Ascending aorta (tissue), 2 donors: ENCODE results near the gene CYB5B. TPM values are rescaled to one million over a fixed set of nuclear protein-coding genes. Genes with fewer than 3 reads are reported as not detected.
A peak's percentile ranks its signal among the peaks of the same experiment; 100 is the strongest.

ENCODE experiments used
- DNase-seq, 2 donors: peaks; one replicate each; pipeline ENCODE4 v3.0.0-alpha.2; 2019; ENCODE audit warnings: low spot score in 2 of 2
- H3K27ac ChIP-seq, 2 donors: fragments of 200-600 bp; sonication (generic); one replicate each; pipeline ENCODE4 v1.5.1; 2016 to 2017; ENCODE audit warnings: mild to moderate bottlenecking in 1 of 2
- H3K27me3 ChIP-seq: fragments of 200-600 bp; sonication (generic); one replicate; pipeline ENCODE4 v1.5.1; 2017
- H3K36me3 ChIP-seq, 2 donors: fragments of 200-600 bp; sonication (generic); one replicate each; pipeline ENCODE4 v1.5.1; 2016
- H3K4me1 ChIP-seq, 2 donors: fragments of 200-600 bp; sonication (generic); one replicate each; pipeline ENCODE4 v1.5.1; 2016 to 2017; ENCODE audit warnings: mild to moderate bottlenecking in 1 of 2
- H3K4me3 ChIP-seq, 2 donors: fragments of 200-600 bp; sonication (generic); one replicate each; pipeline ENCODE4 v1.5.1; 2016 to 2017; ENCODE audit warnings: mild to moderate bottlenecking in 1 of 2
- H3K9me3 ChIP-seq, 2 donors: fragments of 200-600 bp; sonication (generic); one replicate each; pipeline ENCODE4 v1.5.1; 2016
- intact Hi-C: fragments of 100-400 bp; cut with DNase I; formaldehyde crosslinking; loops from one replicate; pipeline ENCODE4 v1.15.1; 2023
- total RNA-seq: library from RNA; depleted of rRNA; stranded (reverse); fragments of >200 nt; gene quantifications from one replicate; pipeline ENCODE4 v1.1.0, GENCODE V29; 2016
- TF ChIP-seq, protein P1 (sequence below), 3 experiments: fragments of 200-600 bp in 2 of 3; fragments of 450-650 bp in 1 of 3; sonication (generic) in 2 of 3; IDR thresholded peaks; one replicate each; pipeline ENCODE4 v1.5.1; 2016 to 2019; ENCODE audit warnings: antibody characterized with exemption in 3 of 3, mild to moderate bottlenecking in 1 of 3, moderate library complexity in 1 of 3

Gene CYB5B, protein sequence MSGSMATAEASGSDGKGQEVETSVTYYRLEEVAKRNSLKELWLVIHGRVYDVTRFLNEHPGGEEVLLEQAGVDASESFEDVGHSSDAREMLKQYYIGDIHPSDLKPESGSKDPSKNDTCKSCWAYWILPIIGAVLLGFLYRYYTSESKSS
- total RNA-seq = 19.2 TPM

DNA sequence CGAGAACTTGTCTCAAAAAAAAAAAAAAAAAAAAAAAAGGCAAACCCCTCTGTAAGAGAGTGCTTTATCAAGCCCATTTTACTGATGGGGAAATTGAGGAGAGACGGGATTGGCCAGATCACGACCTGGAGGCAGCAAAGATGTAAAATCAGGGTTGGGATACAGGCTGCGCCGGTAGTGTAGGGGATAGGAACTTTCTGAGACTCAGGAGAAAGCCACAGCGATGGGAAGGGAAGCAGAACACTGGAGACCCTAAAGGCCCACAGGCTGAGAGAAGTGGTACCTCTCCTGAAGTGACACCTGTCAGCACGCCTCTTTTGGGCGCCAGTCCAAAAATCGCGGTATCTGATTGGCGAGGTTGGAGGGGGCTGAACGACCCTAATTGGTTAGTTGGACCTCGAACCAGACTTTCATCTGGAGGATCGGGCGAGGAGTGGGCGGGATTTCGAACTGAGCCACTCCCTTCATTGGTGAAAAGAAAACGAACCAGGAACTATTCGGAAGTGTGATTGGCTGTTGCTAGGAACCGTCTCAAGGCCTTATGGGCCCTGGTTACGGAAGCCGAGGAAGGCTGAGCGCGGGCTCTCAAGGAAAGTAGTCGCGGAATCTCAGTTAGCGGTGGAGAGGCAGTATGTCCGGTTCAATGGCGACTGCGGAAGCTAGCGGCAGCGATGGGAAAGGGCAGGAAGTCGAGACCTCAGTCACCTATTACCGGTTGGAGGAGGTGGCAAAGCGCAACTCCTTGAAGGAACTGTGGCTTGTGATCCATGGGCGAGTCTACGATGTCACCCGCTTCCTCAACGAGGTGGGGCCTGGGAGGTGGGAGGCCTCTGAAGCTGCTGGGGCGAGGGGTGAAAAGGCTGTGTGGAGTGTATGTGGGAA is at the start of gene CYB5B:
Gene CYB5B, plus strand, starts transcription at position 567 of the 882 bp plus-strand sequence. Its CDS starts 65 bp downstream, at position 632.
- Histone ChIP-seq H3K9me3 (no peaks in the 10 kb centered on the region), H3K27me3 (no peaks in the 10 kb centered on the region), H3K4me3 (peak within 1 kb of the TSS; percentile 80 to 93), H3K36me3 (peaks cover 7 to 11% of the 10 kb centered on the region in 2 donors), H3K4me1 (no peaks in the 10 kb centered on the region), H3K27ac (peak within 1 kb of the TSS; percentile 65 to 85)
- intact Hi-C loops = loop anchor here (1.0 to 2.0 kb wide), 3 partner anchors 27 to 142 kb away; no protein-coding TSS in a partner anchor
- DNase-seq = peak; percentile 89 to 97
- TF ChIP-seq, protein P1, sequence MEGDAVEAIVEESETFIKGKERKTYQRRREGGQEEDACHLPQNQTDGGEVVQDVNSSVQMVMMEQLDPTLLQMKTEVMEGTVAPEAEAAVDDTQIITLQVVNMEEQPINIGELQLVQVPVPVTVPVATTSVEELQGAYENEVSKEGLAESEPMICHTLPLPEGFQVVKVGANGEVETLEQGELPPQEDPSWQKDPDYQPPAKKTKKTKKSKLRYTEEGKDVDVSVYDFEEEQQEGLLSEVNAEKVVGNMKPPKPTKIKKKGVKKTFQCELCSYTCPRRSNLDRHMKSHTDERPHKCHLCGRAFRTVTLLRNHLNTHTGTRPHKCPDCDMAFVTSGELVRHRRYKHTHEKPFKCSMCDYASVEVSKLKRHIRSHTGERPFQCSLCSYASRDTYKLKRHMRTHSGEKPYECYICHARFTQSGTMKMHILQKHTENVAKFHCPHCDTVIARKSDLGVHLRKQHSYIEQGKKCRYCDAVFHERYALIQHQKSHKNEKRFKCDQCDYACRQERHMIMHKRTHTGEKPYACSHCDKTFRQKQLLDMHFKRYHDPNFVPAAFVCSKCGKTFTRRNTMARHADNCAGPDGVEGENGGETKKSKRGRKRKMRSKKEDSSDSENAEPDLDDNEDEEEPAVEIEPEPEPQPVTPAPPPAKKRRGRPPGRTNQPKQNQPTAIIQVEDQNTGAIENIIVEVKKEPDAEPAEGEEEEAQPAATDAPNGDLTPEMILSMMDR (IDR thresholded peaks at IDR 0.05) = no peak

DNA sequence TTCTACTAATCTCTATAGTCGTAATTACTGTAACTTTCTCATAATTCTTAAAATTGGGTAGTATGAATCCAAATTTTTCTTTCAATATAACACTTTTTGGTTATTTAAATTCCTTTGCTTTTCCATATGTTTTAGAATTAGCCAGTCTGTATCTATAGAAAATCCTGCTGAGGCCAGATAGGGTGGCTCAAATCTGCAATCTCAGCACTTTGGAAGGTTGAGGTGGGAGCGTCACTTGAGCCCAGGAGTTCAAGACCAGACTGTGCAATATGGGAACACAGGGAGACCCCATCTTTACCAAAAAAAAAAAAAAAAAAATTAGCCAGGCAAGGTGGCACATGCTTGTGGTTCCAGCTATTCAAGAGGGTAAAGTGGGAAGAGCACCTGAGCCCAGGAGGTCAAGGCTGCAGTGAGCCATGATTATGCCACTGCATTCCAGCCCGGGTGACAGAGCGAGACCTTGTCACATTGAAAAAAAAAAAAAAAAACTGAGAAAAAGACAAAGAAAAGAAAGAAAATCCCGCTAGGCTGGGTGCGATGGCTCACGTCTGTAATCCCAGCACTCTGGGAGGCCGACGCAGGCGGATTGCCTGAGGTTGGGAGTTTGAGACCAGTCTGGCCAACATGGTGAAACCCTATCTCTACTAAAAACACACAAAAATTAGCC is 47.9 kb upstream of the CYB5B start:
- Histone ChIP-seq H3K9me3 (no peaks in the 10 kb centered on the region), H3K36me3 (peaks cover 18 to 44% of the 10 kb centered on the region in 2 donors), H3K4me3 (no peak overlapping the region), H3K4me1 (no peaks in the 10 kb centered on the region), H3K27ac (no peak overlapping the region), H3K27me3 (no peaks in the 10 kb centered on the region)
- intact Hi-C loops = no loop called here
- TF ChIP-seq, protein P1 (IDR thresholded peaks at IDR 0.05) = no peak
- DNase-seq = no peak

DNA sequence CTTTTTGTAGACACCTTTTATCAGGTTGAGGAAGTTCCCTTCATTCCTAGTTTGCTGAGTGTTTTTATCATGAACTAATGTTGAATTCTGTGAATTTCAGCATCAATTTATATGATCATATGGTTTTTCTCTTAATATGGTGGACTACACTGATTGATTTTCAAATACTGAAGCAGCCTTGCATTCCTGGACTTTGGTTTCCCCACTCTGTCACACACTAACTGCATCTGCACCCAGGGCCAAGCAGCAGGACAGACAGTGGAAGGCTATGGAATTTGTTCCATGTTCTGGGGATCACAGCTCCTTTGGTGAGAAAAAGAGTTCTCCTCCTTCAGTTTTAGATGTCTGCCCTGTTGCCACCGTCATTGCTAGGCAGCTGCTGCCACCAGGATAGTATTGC is 46.4 kb upstream of the CYB5B start:
- Histone ChIP-seq H3K9me3 (no peaks in the 10 kb centered on the region), H3K27me3 (no peaks in the 10 kb centered on the region), H3K4me1 (no peaks in the 10 kb centered on the region), H3K36me3 (peaks cover 15 to 55% of the 10 kb centered on the region in 2 donors), H3K27ac (no peak overlapping the region), H3K4me3 (no peak overlapping the region)
- no peak for DNase-seq
- TF ChIP-seq, protein P1 (IDR thresholded peaks at IDR 0.05) = no peak
- intact Hi-C loops = no loop called here

DNA sequence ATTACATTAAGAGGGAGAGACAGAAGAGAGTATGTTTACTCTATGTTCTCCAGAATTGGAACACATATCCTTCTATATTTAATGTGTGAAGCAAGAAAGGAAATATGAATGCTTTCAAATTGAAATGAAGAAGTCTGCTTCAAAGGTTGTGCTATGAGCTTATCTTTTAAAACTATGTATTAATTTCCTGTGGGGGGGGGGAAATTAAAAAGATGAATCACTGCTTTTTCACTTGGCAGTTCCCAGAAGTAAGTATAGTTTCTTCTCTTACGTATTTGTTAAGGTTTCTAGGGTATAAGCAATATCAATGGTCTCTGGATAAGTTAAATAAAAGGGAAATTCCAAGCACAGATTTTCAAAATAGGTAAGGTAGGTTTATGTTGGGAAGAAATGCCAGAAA is 45.7 kb upstream of the CYB5B start:
- Histone ChIP-seq H3K27me3 (no peaks in the 10 kb centered on the region), H3K4me3 (no peak overlapping the region), H3K27ac (no peak overlapping the region), H3K9me3 (no peaks in the 10 kb centered on the region), H3K4me1 (no peaks in the 10 kb centered on the region), H3K36me3 (peaks cover 15 to 59% of the 10 kb centered on the region in 2 donors)
- TF ChIP-seq, protein P1 (IDR thresholded peaks at IDR 0.05) = no peak
- intact Hi-C loops = no loop called here
- DNase-seq = no peak

DNA sequence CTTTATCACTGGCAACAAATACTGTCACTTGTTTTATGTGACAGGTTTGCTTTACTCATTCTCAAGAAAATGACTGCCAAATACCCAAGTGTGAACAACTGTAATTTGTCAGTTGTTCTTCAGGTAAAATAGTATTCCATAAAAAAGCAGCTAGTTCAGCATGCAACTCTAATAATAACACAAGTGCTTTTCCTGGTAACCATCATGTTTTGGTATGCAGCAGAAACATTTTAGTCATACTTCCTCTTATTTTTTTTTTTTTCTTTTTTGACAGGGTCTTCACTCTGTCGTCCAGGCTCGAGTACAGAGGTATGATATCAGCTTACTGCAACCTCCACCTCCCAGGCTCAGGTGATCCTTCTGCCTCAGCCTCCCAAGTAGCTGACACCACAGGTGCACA is 43.2 kb upstream of the CYB5B start:
- intact Hi-C loops = no loop called here
- Histone ChIP-seq H3K4me3 (no peak overlapping the region), H3K4me1 (peaks cover 0 to 13% of the 10 kb centered on the region in 2 donors), H3K27ac (peak overlapping the region in 1 of 2 donors; percentile 3), H3K27me3 (no peaks in the 10 kb centered on the region), H3K9me3 (no peaks in the 10 kb centered on the region), H3K36me3 (peaks cover 15 to 63% of the 10 kb centered on the region in 2 donors)
- TF ChIP-seq, protein P1 (IDR thresholded peaks at IDR 0.05) = no peak
- DNase-seq = no peak
